ENCODE measurements around the gene SETSIP. TPM values are rescaled to one million over a fixed set of nuclear protein-coding genes. Genes with fewer than 3 reads are reported as not detected.

SETSIP gene
- total RNA-seq, 1 experiment from 2014 or later, result not detected

DNA sequence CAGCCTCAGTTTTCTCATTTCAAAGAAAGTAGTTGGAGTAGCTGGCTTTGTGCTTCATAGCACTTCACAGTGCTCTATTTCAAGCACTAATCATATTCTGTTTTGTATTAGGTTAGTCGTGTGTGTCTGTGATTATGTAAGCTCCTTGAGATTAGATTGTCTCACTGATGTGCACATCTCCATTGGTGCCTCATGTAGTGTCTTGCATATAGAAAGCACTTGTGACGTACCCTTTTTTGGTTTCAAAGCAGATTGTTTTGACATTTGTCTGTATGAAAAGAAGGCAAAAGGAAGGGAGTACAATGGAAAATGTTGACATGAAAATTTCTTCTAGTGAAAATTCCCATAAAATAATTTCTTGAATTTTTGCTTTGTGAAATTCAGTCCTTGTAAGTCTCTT lies 18.9 kb upstream of the SETSIP start:
- Histone ChIP-seq H3K4me3 (ENCODE audit: low read depth, low read length) (no peak overlapping the region), H3K9me3 (no peaks in the 10 kb centered on the region), H3K4me1 (no peaks in the 10 kb centered on the region), H3K36me3 (ENCODE audit: control insufficient read depth, insufficient read depth, low read length) (no peaks in the 10 kb centered on the region), H3K27me3 (replicated peaks; ENCODE audit: control insufficient read depth, insufficient read depth, low read length) (no peaks in the 10 kb centered on the region)
- H3K4me3 Mint-ChIP-seq (ENCODE audit: unreplicated experiment), result no peak overlapping the region
- peaks cover 6% of the 10 kb centered on the region for H3K4me1 Mint-ChIP-seq (ENCODE audit: low read depth, unreplicated experiment)
- no TSS peak for BruUV-seq (replicated peaks)
- ChIA-PET CTCF (no interaction called here), POLR2A (no interaction called here)
- H3K9me3 Mint-ChIP-seq (ENCODE audit: unreplicated experiment), result no peaks in the 10 kb centered on the region
- H3K27me3 Mint-ChIP-seq (ENCODE audit: insufficient read depth, unreplicated experiment), result no peaks in the 10 kb centered on the region
- TF ChIP-seq, protein P1, sequence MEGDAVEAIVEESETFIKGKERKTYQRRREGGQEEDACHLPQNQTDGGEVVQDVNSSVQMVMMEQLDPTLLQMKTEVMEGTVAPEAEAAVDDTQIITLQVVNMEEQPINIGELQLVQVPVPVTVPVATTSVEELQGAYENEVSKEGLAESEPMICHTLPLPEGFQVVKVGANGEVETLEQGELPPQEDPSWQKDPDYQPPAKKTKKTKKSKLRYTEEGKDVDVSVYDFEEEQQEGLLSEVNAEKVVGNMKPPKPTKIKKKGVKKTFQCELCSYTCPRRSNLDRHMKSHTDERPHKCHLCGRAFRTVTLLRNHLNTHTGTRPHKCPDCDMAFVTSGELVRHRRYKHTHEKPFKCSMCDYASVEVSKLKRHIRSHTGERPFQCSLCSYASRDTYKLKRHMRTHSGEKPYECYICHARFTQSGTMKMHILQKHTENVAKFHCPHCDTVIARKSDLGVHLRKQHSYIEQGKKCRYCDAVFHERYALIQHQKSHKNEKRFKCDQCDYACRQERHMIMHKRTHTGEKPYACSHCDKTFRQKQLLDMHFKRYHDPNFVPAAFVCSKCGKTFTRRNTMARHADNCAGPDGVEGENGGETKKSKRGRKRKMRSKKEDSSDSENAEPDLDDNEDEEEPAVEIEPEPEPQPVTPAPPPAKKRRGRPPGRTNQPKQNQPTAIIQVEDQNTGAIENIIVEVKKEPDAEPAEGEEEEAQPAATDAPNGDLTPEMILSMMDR (IDR thresholded peaks at IDR 0.05; ENCODE audit: insufficient read depth in 1 of 2, low read depth in 1 of 2, low read length in 1 of 2, severe bottlenecking in 1 of 2, unreplicated experiment in 1 of 2), result no peak
- no peaks in the 10 kb centered on the region for H3K36me3 Mint-ChIP-seq (ENCODE audit: insufficient read depth, unreplicated experiment)
- DNase-seq, result no peak
- no peak overlapping the region for H3K27ac Mint-ChIP-seq (ENCODE audit: unreplicated experiment)
- intact Hi-C loops (cut with micrococcal nuclease; ENCODE audit: unreplicated experiment), result no loop called here

DNA sequence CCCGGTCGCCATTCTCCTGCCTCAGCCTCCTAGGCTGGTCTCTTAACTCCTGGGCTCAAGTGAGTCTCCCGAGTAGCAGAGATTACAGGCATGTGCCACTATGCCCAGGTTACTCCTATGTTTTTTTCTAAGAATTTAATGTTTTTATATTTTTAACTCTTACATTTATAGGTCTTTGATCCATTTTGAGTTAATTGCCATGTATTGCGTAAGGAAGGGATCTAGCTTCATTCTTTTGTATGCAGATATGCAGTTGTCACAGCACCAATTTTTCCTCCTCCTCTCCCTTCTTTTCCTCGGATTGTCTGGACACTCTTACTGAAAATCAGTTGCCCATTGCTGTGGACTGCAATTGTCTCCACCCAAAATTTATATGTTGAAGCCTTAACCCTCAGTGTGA lies 16.4 kb upstream of the SETSIP start:
- peaks cover 6% of the 10 kb centered on the region for H3K4me1 Mint-ChIP-seq (ENCODE audit: low read depth, unreplicated experiment)
- ChIA-PET CTCF (no interaction called here), POLR2A (no interaction called here)
- H3K36me3 Mint-ChIP-seq (ENCODE audit: insufficient read depth, unreplicated experiment), result no peaks in the 10 kb centered on the region
- intact Hi-C loops (cut with micrococcal nuclease; ENCODE audit: unreplicated experiment), result no loop called here
- no peak overlapping the region for H3K27ac Mint-ChIP-seq (ENCODE audit: unreplicated experiment)
- no peak for DNase-seq
- H3K27me3 Mint-ChIP-seq (ENCODE audit: insufficient read depth, unreplicated experiment), result no peaks in the 10 kb centered on the region
- H3K4me3 Mint-ChIP-seq (ENCODE audit: unreplicated experiment), result no peak overlapping the region
- H3K27me3 ChIP-seq (replicated peaks; ENCODE audit: control insufficient read depth, insufficient read depth, low read length), result no peaks in the 10 kb centered on the region
- TF ChIP-seq, protein P1 (IDR thresholded peaks at IDR 0.05; ENCODE audit: insufficient read depth in 1 of 2, low read depth in 1 of 2, low read length in 1 of 2, severe bottlenecking in 1 of 2, unreplicated experiment in 1 of 2), result no peak
- H3K9me3 Mint-ChIP-seq (ENCODE audit: unreplicated experiment), result no peaks in the 10 kb centered on the region
- H3K4me1 ChIP-seq, result no peaks in the 10 kb centered on the region
- H3K4me3 ChIP-seq (ENCODE audit: low read depth, low read length), result no peak overlapping the region
- H3K36me3 ChIP-seq (ENCODE audit: control insufficient read depth, insufficient read depth, low read length), result no peaks in the 10 kb centered on the region
- no TSS peak for BruUV-seq (replicated peaks)
- H3K9me3 ChIP-seq, result no peaks in the 10 kb centered on the region

DNA sequence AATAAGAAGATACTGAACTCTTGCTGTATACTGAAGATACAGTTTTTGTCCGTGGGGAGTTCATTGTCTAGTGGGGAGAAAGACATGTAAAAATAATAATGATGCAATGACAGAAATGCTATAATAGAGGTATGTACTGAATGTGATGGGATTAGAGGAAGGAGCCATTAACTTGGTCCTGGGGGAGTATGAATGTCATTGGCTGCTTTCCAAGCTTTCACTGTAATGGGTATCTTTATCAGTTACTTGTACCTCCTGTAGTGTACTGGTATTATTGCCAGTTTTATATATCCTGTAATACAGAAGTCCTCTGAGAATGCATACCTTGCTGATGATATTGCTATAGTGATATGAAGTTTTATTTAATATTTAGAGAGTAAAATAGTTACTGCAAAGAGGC lies 12.3 kb upstream of the SETSIP start:
- ChIA-PET CTCF (no interaction called here), POLR2A (no interaction called here)
- no peaks in the 10 kb centered on the region for H3K9me3 ChIP-seq
- no peaks in the 10 kb centered on the region for H3K4me1 ChIP-seq
- H3K4me3 Mint-ChIP-seq (ENCODE audit: unreplicated experiment), result no peak overlapping the region
- TF ChIP-seq, protein P1 (IDR thresholded peaks at IDR 0.05; ENCODE audit: insufficient read depth in 1 of 2, low read depth in 1 of 2, low read length in 1 of 2, severe bottlenecking in 1 of 2, unreplicated experiment in 1 of 2), result no peak
- no peaks in the 10 kb centered on the region for H3K36me3 ChIP-seq (ENCODE audit: control insufficient read depth, insufficient read depth, low read length)
- H3K27me3 Mint-ChIP-seq (ENCODE audit: insufficient read depth, unreplicated experiment), result no peaks in the 10 kb centered on the region
- H3K9me3 Mint-ChIP-seq (ENCODE audit: unreplicated experiment), result peaks cover 11% of the 10 kb centered on the region
- no peak overlapping the region for H3K27ac Mint-ChIP-seq (ENCODE audit: unreplicated experiment)
- no peaks in the 10 kb centered on the region for H3K4me1 Mint-ChIP-seq (ENCODE audit: low read depth, unreplicated experiment)
- DNase-seq, result no peak
- no peaks in the 10 kb centered on the region for H3K36me3 Mint-ChIP-seq (ENCODE audit: insufficient read depth, unreplicated experiment)
- no peaks in the 10 kb centered on the region for H3K27me3 ChIP-seq (replicated peaks; ENCODE audit: control insufficient read depth, insufficient read depth, low read length)
- no peak overlapping the region for H3K4me3 ChIP-seq (ENCODE audit: low read depth, low read length)
- BruUV-seq (replicated peaks), result no TSS peak
- intact Hi-C loops (cut with micrococcal nuclease; ENCODE audit: unreplicated experiment), result no loop called here
